Activated T-cell treated with anti-CD3 and anti-CD28 coated beads, Interleukin-2, amount 50 U/mL, for 4 hours (primary cell): ENCODE data around the gene CCL25. TPM values are rescaled to one million over a fixed set of nuclear protein-coding genes. Genes with fewer than 3 reads are reported as not detected.
"Not testable (repeated sequence)": the region's sequence is repeated elsewhere in the genome, so short reads cannot be mapped to it uniquely, and the experiment has no call there.

Experiments
- ATAC-seq, 2 donors: fragments of 200-7000 bp; cut with Tn5 transposase; one replicate each; pipeline ENCODE4 v1.10.0; 2021
- DNase-seq: peaks from one replicate; pipeline ENCODE4 v3.0.0-alpha.2; 2020
- H3K27me3 Mint-ChIP-seq: one replicate; pipeline ENCODE4 v1.8.0; 2021; ENCODE audit warnings: low read depth, mixed read lengths
- H3K36me3 Mint-ChIP-seq: one replicate; pipeline ENCODE4 v1.8.0; 2022; ENCODE audit warnings: mixed read lengths; ENCODE audit not compliant: insufficient read depth
- H3K4me1 Mint-ChIP-seq: one replicate; pipeline ENCODE4 v1.8.0; 2021; ENCODE audit warnings: low read depth, mixed read lengths
- H3K4me3 Mint-ChIP-seq: one replicate; pipeline ENCODE4 v1.8.0; 2021; ENCODE audit warnings: mild to moderate bottlenecking, moderate library complexity, mixed read lengths
- H3K9me3 Mint-ChIP-seq: one replicate; pipeline ENCODE4 v1.8.0; 2021; ENCODE audit warnings: mixed read lengths
- total RNA-seq, 3 donors: library from RNA; stranded (reverse); gene quantifications; one replicate each; pipeline ENCODE4 v1.2.1, GENCODE V29; 2021

The CCL25 gene
- total RNA-seq, 3 donors from 2014 or later: not detected

DNA sequence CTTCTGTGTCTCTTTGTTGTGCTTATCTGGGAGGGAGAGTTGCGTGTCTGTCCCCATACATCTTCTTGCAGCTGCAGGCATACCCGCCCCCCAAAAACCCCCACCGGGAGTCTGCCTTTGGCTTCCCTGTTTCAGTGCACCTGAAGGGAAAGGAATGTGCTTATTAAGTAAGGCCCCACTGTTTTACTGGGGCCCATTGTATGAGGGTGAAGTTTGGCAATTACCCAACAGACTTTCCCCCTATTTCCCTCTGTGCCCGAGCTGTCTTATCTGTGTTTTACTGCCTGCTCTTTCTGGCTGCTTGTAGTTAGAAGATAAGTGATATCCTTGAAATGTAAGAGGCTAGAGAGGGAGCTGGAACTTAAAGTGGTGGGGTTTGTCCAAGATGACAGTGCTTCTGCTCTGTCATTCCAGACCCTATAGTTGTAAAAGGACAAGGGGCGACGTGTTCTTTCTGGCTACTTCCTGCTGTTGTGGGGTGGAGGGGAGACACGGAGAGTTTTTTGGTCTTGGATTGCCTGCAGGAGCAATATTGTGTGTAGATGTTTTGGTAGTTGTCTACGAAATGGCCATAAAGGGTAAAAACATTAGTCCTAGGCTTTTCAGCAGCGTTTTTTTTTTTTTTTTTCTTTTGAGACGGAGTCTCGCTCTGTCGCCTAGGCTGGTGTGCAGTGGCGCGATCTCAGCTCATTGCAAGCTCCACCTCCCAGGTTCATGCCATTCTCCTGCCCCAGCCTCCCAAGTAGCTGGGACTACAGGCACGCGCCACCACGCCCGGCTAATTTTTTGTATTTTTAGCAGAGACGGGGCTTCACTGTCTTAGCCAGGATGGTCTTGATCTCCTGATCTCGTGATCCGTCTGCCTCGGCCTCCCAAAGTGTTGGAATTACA lies 19.0 kb upstream of the CCL25 start:
- ATAC-seq, DNase-seq, H3K27me3 Mint-ChIP-seq, H3K4me3 Mint-ChIP-seq, H3K9me3 Mint-ChIP-seq, H3K4me1 Mint-ChIP-seq, H3K36me3 Mint-ChIP-seq: not testable (repeated sequence)

DNA sequence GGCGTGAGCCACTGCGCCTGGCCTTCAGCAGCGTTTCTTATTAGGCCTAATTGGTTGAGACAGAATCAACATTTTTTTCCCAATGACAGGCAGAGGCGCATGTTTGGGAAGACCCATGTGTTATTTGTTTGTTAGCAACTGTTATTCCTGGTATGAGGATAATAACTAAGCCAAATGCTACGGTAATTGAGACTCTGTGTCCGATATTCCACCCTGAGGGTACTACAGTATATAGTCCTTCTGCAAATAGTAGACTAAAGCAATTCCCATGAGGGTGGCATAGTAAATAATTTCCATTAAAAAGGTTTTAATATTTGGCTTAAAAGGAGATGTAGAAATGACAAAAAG lies 18.4 kb upstream of the CCL25 start:
- Mint-ChIP-seq H3K4me1 (no peaks in the 10 kb centered on the region), H3K9me3 (no peaks in the 10 kb centered on the region), H3K36me3 (no peaks in the 10 kb centered on the region), H3K27me3 (peaks cover 12% of the 10 kb centered on the region), H3K4me3 (no peak overlapping the region)
- DNase-seq (no peak), ATAC-seq (no peak)

DNA sequence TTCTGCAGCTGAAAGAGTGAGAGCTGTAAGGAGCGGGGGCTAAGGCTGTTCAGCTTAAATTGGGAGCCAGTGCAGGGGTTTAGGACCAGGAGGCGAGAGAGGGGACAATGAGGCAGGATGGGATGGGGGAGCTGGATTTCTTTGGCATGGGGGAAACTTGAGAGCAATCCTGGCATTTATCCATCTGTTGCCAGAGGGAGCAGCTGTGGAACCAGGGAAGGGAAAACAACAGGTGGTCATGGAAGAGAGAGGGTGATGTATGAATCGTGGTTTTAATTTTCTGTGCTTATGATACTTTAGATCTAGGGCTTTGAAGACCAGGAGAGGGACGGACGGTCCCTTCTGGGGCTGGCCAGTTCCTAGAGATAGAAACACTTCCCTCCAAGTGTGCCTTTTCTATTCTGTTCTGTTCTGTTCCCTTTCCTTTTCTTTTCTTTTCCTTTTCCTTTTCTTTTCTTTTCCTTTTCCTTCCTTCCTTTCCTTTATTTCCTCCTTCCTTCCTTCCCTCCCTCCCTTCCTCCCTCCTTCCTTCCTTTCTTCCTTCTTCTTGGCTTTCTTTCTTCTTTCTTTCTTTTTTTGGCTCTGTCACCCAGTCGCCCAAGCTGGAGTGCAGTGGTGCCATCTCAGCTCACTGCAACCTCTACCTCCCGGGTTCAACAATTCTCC lies 16.0 kb upstream of the CCL25 start:
- DNase-seq (no peak), ATAC-seq (no peak)
- H3K27me3 Mint-ChIP-seq: peaks cover 12% of the 10 kb centered on the region
- no peaks in the 10 kb centered on the region for H3K36me3 Mint-ChIP-seq
- H3K9me3 Mint-ChIP-seq: no peaks in the 10 kb centered on the region
- no peaks in the 10 kb centered on the region for H3K4me1 Mint-ChIP-seq
- H3K4me3 Mint-ChIP-seq: no peak overlapping the region

DNA sequence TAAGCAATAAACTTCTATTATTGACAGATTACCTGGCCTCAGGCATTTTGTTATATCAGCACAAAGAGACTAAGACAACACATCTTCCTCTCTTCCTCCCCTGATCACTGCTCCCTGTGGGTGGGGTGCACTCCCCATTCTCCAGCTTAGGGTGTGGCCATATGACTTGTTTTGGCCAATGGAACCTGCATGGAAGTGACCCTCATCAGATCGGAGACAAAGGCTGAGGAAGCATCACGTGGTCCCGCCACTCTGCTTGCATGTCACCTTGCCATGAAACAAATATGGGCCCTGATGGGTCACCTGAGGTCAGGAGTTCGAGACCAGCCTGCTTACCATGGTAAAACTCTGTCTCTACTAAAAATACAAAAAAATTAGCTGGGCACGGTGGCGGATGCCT lies 13.7 kb upstream of the CCL25 start:
- Mint-ChIP-seq H3K4me1 (no peaks in the 10 kb centered on the region), H3K27me3 (peaks cover 12% of the 10 kb centered on the region), H3K4me3 (no peak overlapping the region), H3K36me3 (no peaks in the 10 kb centered on the region), H3K9me3 (no peaks in the 10 kb centered on the region)
- DNase-seq: no peak
- no peak for ATAC-seq

DNA sequence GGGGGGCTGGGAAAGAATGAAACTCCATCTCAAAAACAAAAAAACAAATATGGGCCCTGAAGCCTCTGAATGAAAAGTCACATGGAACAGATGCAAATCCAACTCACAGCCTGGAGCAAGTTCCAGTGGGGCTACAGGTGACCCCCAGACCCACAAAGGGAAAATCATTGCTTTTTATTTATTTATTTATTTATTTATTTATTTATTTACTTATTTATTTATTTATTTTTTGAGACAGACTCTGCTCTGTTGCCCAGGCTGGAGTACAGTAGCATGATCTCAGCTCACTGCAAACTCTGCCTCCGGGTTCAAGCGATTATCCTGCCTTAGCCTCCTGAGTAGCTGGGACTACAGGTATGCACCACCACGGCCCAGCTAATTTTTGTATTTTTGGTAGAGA lies 13.3 kb upstream of the CCL25 start:
- Mint-ChIP-seq H3K9me3 (no peaks in the 10 kb centered on the region), H3K36me3 (no peaks in the 10 kb centered on the region), H3K4me3 (no peak overlapping the region), H3K4me1 (no peaks in the 10 kb centered on the region), H3K27me3 (peaks cover 15% of the 10 kb centered on the region)
- ATAC-seq: no peak
- DNase-seq: no peak

DNA sequence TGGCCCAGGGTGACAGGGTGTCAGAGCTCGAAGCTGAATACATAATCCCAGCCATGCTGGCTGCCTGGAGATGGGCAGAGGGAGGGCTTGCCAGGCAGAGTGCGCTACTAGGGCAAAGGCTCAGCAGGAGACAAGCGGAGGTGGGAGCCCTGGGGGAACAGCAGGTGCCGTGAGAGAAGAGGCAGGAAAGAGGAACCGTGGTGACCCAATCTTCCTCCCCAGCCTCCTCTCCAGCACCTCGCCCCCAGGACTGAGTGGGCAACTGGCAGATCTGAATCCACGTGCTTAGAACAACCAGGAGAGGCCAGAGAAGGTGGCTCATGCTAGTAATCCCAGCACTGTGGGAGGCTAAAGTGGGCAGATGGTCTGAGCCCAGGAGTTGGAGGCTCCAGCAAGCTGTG lies 11.0 kb upstream of the CCL25 start:
- H3K4me1 Mint-ChIP-seq: no peaks in the 10 kb centered on the region
- H3K4me3 Mint-ChIP-seq: no peak overlapping the region
- no peaks in the 10 kb centered on the region for H3K9me3 Mint-ChIP-seq

DNA sequence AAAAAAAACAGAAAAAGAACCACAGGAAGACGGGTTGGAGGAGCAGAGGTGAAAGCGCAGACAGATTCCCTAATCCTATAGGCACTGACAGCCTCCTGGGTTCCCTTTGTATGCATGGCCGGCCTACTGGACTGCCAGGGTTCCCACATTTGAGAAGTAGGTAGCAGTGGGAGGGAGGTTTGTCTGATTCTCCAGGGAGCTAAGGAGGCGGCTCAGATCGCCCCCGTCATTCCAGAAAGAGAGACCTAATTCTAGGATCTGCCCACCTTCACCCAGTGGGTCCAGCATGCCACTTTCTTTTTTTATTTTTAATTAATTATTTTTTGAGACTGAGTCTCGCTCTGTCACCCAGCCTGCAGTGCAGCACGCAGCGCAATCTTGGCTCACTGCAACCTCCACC lies 9.7 kb upstream of the CCL25 start:
- no peaks in the 10 kb centered on the region for H3K9me3 Mint-ChIP-seq
- peaks cover 8% of the 10 kb centered on the region for H3K27me3 Mint-ChIP-seq
- no peaks in the 10 kb centered on the region for H3K36me3 Mint-ChIP-seq
- H3K4me3 Mint-ChIP-seq: no peak overlapping the region
- no peak for DNase-seq
- H3K4me1 Mint-ChIP-seq: peaks cover 2% of the 10 kb centered on the region
- ATAC-seq: no peak

More for the DNA sequence above, 11.0 kb upstream of the CCL25 start:
- DNase-seq (no peak), ATAC-seq (no peak)
- H3K27me3 Mint-ChIP-seq: peaks cover 16% of the 10 kb centered on the region
- no peaks in the 10 kb centered on the region for H3K36me3 Mint-ChIP-seq

DNA sequence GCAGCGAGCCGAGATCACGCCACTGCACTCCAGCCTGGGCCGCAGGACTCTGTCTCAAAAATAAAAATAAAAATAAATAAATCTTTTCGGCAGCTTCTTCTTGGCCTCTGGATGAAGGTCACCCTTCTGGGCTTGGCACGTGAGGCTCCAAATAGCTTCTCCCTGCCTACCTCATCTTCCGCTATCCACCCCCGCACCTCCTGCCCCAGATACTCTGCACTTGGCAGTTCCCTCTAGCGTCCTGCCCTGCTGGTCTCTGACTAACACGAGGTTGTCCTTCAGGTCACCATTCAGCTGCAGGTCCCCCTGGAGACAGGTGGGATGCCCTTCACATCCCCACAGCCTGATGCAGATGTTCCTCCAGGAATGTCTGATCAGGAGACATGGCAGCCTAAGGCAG lies 8.5 kb upstream of the CCL25 start:
- no peak overlapping the region for H3K4me3 Mint-ChIP-seq
- H3K27me3 Mint-ChIP-seq: peaks cover 7% of the 10 kb centered on the region
- no peak for ATAC-seq
- DNase-seq: no peak
- no peaks in the 10 kb centered on the region for H3K36me3 Mint-ChIP-seq
- peaks cover 2% of the 10 kb centered on the region for H3K4me1 Mint-ChIP-seq
- no peaks in the 10 kb centered on the region for H3K9me3 Mint-ChIP-seq

DNA sequence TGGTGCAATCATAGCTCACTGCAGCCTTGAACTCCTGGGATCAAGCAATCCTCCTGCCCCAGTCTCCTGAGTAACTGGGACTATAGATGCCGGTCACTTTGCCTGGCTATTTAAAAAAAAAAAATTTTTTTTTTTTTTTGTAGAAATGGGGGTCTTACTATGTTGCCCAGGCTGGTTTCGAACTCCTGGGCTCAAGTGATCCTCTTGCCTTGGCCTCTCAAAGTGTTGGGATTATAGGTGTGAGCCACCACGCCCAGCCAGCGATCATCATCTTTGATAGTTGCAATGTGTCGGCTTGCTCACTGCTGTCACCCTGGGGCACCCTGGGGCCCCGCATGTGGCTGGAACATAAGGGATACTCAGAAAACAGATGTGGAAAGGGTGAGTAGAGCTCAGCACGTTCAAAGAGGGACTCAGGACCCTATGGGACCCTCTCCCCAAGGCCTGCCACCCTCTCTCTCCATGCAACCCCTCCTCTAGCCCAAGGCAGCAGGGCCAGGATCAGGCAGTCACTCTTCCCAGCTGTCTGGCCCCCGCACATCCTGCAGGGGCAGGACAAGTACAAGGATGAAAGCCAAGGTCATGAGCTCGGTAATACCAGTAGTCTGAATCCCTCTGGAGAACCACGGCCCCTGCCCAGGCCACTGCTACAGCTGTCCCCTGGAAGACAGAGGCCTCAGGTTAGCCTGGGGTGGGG lies 6.5 kb upstream of the CCL25 start:
- H3K27me3 Mint-ChIP-seq: peaks cover 7% of the 10 kb centered on the region
- peaks cover 7% of the 10 kb centered on the region for H3K4me1 Mint-ChIP-seq
- no peaks in the 10 kb centered on the region for H3K9me3 Mint-ChIP-seq
- no peaks in the 10 kb centered on the region for H3K36me3 Mint-ChIP-seq
- H3K4me3 Mint-ChIP-seq: no peak overlapping the region
- no peak for DNase-seq
- ATAC-seq: no peak

DNA sequence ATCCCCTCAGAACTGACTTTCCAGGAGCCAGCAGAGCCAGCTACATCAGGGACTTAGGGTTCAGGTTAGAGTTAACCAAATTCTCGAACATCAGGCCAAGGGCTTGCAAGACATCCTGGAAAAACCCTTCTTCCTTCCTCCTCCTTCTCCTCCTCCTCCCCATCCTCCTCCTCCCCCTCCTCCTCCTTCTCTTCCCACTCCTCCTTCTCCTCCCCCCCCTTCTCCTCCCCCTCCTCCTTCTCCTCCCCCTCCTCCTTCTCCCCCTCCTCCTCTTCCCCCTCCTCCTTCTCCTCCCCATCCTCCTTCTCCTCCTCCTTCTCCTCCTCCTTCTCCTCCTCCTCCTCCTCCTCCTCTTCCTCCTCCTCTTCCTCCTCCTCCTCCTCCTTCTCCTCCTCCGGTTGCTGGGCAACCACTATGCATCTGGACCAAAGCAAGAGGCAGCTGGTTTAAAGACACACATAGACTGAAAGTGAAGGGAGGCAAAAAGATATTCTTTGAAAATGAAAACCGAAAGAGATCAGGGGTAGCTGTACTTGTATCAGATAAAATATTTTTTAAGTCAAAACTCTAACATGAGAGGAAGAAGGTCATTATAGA lies 5.9 kb upstream of the CCL25 start:
- Mint-ChIP-seq H3K4me3 (no peak overlapping the region), H3K9me3 (no peaks in the 10 kb centered on the region), H3K27me3 (peaks cover 7% of the 10 kb centered on the region), H3K4me1 (peaks cover 7% of the 10 kb centered on the region), H3K36me3 (no peaks in the 10 kb centered on the region)
- no peak for DNase-seq
- ATAC-seq: no peak

DNA sequence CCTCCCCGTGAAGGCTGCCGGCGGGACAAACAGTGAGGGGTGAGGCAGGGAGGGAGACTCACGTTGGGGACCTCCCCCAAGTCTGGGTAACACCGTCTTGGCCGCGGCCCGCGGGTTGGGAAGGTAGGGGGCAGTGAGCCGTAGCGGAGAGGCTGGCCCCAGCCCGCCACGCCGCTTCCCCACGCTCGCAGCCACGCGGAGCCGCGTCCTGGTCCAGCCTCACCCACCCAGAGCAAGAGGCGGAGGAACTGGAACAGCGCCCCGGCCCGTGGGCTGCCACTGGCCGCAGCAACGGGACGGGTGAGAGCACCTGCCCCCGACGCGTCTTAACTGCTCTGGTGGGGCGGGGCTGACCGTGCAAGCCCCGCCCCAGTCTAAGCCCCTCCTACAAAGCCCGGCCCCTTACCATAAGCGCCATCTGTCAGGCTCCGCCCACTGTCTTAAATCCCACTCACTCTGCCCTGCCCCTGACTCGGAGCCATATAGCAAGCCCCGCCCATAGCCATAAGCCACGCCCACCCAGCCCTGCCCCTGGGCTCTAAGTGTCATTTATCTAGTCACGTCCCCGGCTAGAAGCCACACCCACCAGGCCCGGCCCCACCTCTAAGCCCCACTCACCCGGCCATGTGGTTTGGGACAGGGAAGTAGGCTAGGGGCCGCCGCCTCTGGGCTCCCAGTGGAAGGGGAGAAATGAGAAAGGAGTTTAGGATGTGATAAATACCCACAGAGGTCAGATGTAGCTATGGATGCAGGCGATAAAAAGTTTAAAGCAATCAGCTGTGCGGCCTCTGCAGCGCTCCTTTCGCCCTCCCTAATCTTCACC lies 2.1 kb upstream of the CCL25 start:
- Mint-ChIP-seq H3K36me3 (no peaks in the 10 kb centered on the region), H3K4me1 (peaks cover 12% of the 10 kb centered on the region), H3K4me3 (peak overlapping the region; percentile 52), H3K27me3 (peaks cover 3% of the 10 kb centered on the region), H3K9me3 (no peaks in the 10 kb centered on the region)
- ATAC-seq (peak; percentile 97 to 98), DNase-seq (peak; percentile 87)

DNA sequence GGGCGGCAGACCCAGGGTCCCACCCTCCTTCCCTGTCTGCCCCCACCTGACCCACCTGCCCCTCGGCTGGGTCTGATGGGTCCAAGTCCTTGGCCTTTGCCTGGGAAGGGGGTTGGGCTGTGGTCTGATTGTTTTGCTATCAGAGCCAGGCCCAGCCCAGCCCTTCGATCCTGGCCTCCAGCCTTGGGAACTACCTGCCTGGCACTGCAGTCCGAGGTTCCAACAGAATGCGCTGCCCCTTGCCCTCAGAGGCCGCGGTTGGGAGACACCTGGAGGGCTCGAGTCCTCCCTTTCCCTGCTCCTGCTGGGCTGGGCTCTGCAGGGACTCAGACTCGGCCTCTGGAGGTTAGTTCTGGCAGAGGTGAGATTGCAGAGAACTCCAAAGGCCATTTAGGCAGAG lies 1.6 kb downstream of the CCL25 start:
- Mint-ChIP-seq H3K9me3 (no peaks in the 10 kb centered on the region), H3K36me3 (no peaks in the 10 kb centered on the region), H3K4me1 (peaks cover 11% of the 10 kb centered on the region), H3K27me3 (no peaks in the 10 kb centered on the region), H3K4me3 (no peak overlapping the region)
- no peak for ATAC-seq
- DNase-seq: no peak

DNA sequence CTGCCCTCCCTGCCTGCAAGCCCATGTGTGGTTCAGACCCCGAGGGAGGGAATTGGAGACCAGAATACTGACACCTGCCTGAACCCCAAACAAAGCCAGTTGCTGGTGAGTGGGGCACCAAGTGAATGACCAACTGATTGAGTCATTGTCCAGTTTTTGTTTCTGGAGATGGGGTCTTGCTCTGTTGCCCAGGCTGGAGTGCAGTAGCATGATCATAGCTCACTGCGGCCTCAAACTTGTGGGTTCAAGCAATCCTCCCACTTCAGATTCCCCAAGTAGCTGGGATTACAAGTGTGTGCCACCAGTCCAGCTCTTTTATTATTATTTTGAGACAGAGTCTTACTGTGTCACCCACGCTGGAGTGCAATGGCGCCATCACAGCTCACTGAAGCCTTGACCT lies 4.0 kb downstream of the CCL25 start:
- Mint-ChIP-seq H3K36me3 (no peaks in the 10 kb centered on the region), H3K9me3 (no peaks in the 10 kb centered on the region), H3K27me3 (no peaks in the 10 kb centered on the region), H3K4me1 (peaks cover 5% of the 10 kb centered on the region), H3K4me3 (no peak overlapping the region)
- DNase-seq (no peak), ATAC-seq (no peak)
